HG03378 (cell line): ENCODE data around the gene UNCX.

Experiments
- ATAC-seq: cut with Tn5 transposase; IDR thresholded peaks from one replicate; pipeline ENCODE4 v1.9.1; 2021; ENCODE audit warnings: mild to moderate bottlenecking, moderate library complexity; ENCODE audit not compliant: unreplicated experiment

Gene UNCX

DNA sequence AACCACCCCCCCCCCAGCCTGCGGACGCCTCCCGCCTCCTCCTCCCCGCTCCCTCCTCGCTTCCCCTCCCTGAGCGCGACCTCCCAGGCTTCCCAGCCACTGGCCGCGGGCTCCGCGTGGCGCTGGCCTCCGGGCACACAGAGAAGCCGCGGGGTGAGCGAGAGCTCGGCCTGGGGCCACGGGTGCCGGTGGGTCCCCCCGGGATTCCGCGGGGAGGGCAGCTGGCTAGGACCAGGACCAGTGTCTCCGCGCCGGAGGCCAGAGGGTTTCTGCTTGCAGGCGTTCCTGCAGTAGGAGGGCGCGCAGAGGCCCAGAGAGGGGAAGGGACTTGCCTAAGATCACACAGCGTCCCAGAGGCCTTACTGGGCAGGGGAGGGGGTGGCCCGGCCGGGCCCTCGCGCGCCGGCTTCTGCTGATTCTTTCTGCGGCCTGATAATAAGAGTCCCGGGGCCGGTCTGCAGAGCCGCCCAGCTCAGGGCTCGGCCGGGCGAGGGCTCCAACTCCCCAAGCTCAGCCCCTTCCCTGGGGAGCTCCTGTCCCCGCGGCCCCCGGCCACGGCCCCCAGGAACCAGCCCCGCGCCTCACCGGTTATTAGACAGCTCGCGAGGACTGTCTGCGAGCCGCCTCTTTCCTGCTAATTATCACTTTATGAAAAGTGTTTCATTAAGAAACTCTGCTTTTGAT lies 10.1 kb downstream of the UNCX start:
- no peak for ATAC-seq

DNA sequence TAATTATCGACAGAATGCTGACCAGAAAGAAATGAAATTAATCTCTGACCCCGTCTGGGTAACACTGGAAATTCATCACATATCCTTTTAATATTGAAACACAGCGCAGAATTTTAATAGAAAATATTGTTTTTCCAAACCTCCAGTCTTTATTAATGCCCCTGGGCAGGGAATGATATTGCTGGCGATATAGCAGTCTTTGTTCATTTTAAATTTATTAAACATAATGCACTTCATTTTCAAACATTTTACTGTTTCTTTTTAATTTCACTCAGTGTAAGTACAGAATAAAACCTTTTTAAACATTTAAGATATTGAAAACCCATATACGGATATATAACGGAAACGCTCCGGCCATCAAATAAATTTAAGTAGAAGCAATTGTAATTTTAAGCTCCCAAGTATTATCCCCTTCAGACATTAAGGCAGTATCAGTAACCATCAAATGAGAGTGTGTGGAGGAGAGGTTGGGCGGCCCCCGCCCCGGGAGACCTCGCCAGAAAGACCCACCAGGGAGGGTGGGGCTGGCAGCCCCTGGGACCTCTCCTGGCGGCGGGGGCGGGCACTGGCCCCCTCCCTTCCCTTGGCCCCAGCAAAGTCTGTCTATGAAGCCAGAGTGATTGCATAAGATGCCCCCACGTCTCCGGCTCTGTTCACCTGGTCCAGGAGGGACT lies 10.8 kb downstream of the UNCX start:
- no peak for ATAC-seq

DNA sequence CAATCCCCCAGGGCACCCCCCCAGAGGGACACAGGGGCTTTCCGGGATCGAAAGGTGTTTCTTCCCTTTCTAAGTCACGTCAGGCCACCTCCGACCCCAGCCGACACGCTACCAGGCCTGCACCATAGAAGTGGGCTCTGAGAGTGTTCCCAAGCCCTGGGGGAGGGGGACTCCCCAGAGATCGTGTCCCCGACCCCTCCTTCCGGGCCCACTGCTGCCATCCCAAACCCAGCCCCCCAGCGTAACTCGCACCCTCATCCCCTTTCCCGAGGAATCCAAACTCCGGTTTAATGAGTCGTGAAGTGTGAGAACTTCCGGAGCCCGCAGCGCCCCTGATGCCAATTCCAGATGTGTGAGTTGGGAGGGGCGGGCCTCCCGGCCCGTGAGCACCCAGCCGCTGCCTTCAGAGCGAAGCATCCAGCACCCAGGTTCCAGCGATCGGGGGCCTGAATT lies 11.3 kb downstream of the UNCX start:
- no peak for ATAC-seq

DNA sequence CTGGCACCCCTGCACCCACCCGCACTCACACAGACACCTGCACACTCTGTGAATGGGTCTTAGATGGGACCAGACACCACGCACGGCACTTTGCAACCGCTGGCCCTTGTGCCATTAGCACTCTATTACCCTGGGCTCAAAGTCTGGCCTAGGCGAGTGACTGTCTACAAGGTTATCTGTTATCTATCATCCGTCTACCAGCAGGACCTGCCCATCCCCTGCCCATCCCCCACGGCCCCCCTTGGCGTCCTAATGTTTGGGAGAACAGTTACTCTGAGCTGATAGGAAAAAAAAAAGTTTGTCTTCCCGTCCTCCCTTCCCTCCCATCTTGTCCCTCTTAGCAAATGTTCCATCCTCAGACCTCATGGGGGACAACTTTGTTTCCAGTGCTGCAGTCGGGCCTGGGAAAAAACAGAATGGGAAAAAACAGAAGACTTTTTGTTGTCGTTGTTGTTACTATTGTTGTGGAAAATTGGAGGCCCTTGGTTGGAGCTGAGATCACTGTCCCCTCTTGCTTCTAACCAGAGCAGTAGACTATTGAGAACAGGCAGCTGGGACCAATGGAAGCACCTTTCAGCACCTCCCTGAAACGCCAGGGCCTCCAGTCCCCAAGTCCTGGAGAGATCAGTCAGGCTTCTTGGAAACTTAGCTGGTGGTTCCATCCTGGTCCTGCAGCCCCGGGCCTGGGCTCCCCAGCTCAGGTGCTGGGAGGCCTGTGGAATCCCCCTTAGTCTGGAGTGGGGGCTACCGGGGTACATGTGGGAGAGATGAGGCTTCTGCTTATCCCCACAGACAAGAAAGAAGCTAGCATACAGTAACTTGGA lies 12.2 kb downstream of the UNCX start:
- ATAC-seq: no peak

DNA sequence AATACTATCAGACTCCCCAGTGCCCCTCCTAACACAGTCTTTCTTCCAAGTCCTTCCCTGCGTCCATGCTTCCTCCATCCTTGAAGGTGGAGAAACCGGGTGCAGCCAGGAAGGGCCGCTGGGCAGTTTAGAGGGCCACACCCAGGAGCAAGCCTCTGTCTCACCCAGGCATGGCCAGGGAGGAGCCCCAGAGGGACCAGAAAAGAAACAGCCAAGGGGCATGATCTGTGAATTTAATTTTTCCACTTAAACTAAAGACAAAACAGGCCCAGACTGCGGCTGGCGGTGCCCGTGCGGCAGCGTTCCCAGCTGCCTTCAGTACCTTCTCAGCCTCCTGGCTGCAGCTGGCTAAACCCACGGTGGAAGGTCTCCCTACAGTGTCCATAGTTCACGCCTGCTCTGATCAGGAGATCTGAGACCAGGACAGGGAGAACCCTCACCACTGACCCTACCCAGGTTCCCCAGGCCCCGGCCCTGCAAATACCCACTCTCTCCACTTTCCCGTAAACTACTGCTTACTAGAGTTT lies 12.9 kb downstream of the UNCX start:
- no peak for ATAC-seq

DNA sequence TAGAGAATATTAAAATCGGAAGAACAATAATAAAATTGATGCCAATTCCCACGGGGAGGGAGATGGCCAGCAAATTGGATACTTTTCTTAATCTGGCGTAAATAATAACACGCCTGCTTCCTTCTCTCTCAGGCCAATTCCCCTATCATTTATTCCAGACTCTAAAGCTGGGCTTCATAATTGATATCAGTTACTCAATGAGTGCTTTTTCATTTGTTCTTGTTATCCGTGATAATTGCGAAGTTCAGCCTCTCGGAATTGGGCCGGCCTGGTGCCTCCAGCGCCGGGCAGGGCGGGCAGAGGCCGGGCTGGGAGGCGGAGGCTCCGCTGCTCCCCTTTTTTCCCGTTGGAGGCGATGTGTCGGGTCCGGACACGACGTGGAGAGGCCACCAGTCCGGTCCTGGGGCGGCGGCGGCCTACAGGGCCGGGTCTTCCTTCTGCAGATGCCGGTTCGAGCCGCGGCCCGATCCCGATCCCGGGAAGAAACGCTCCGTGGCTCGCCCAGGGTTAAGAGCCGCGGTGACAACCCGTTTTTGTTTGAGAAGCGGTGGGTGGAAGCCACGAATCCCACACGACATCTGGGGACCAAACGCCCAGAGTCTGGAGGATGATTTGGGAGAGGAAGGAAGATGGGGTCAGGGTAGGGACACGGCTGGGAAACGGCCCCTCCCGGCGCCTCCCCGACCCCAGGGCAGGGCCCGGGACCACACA lies 13.6 kb downstream of the UNCX start:
- ATAC-seq: no peak

DNA sequence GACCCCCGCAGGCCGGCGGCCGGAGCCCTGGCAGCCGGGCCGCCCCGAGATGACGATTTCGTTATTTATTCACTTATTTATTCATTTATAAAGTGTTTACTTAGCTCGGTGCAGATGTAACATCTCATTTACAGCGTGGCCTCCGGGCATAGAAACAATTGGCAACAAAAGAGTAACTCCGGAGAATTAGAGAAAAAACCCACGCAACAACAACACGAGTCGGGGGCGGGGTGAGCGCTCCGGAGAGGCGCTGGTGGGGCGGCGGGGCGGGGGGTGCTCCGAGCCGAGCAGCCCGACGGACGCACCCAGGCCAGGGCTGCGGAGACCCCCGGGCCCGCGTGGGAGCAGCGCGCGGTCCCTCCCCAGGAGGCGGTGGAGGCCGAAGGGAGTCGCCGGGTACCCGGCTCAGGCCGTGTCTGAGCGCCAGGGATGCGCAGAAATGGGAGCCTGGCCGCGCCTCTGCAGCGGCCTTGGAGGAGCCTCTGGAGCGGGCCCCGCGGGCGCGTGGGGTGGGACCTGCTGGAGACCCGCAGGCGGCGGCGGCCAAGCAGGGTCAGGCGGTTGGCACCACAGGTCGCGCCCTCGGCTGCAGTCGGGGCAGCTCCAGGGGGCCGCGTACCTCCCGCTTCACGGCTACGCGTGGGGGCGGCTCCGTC lies 14.3 kb downstream of the UNCX start:
- no peak for ATAC-seq

DNA sequence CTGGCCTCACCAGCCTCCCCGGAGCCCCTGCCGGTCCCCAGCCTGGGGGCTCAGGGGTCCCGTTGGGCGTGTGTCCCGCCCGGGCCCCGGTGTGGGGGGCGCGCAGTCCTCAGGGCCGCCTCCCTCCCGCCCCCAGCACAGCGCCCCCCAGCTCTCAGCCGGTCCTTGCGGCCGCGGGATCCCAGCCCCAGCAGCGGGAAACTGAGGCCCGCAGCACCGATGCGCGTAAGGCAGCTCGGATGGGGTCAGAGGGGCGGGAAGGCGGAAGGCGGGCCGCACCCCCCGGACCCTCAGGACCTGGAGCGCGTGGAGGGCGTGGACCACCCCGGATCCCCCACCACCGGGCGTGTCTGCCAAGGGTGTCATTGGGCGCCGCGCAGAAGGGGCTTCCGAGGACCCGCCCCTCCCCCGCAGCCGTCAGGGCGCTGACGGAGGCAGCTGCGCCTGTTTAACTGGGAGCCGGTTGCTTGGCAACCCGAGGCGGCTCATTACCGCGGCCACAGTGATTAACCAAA lies 14.9 kb downstream of the UNCX start:
- no peak for ATAC-seq

DNA sequence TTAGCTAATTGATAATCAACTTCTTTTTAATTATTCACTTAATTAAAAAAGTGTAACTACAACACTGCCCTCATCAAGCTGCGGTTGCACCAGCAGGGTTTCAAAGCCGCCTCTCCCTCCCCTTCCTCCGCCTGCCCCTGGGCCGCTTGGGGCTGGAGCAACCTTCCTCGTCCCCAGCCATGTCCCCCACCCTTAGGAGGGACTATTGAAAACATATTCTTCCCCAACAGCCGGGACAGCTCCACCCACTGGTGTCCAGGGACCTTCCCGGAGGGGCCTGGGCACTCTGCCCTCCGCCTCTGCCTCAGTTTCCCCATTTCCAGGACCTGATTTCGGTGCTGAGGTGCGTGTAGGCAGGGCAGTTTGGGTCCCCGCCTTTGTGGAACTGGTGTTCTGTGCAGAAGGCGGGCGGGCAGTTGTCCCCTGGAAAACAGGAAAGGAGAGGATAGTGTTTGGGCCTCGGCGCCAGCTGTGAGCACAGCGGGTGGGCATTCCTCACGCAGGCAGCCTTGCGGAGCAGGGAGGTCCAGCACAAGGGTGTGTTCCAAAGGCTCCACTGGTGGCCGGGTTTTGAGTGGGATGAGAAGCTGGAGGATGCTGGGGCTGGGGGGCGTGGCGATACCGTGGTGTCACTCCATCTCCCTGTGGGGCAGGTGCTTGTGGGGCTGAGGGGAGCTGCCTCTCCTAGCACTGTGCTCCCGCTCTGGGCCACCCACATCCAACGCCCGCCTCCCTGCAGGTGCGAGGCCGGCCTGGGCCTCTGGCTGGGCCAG lies 15.7 kb downstream of the UNCX start:
- ATAC-seq: no peak

DNA sequence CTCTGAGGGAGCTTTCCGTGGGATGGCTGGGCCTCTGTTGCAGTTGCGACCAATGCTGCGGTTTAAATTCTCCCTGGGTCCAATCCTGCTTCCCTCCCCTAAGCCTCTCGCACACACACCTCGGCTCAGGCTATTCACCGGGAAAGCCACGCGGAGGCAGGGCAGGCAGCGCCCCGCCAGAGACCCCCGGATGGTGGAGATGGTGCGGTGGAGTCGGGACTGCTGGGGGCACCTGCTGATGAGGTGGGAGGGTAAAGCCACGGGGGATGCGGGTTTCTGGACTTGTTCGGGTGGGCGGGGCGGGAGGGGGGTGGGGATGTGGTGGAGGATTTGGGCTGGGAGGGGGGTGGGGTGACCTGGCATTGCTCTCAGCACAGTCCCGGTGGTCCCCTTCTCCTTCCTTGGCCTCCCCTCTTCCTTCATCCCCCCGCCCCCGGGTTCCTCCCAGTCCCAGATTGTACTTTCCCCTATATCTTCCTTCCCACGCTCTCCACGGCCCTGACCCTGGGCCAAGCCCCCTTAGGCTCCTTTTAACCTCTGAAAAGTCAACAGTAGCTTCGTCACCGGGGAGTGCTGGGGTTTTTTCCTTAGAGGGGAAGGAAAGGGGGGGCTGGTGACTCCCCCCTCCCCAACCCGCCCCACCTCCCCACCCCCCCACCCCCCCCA lies 16.4 kb downstream of the UNCX start:
- ATAC-seq: no peak

DNA sequence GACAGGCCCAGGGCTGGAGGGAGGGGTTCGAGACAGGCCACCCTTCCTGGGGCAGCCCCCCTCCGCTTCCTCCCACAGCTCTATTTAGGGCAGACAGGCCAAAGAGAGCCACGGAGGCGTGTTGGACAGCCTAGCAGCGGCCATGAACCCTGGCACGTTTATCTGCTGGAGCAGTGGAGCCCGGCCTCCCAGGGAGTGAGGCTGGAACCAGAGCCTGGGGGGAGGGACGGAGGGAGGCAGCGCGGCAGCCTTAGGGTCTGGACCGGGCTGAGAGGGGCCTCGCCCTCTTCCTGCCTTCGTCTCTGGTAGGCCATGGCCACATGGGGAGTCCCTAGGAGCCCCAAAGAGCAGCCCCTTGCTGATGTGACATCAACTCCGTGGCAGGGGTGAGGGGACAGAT lies 17.1 kb downstream of the UNCX start:
- no peak for ATAC-seq

DNA sequence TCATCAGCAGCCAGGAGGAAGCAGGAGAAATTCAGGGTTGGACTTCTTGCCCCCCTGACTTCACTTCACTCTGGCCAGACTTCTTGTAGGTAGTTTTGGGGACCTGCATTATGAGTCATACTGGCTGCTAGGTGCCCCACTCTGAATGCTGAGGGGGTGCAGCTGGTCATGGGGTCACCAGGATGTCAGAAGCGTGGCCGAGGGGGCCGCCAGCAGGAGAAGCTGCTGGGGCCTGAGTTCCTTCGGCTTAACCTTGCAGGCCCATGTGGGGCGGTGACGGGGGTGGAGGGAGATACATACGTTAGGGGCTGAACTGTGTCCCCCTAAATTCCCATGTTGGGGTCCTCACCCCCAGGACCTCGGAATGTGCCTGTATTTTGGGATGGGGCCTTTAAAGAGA lies 18.2 kb downstream of the UNCX start:
- ATAC-seq: no peak

DNA sequence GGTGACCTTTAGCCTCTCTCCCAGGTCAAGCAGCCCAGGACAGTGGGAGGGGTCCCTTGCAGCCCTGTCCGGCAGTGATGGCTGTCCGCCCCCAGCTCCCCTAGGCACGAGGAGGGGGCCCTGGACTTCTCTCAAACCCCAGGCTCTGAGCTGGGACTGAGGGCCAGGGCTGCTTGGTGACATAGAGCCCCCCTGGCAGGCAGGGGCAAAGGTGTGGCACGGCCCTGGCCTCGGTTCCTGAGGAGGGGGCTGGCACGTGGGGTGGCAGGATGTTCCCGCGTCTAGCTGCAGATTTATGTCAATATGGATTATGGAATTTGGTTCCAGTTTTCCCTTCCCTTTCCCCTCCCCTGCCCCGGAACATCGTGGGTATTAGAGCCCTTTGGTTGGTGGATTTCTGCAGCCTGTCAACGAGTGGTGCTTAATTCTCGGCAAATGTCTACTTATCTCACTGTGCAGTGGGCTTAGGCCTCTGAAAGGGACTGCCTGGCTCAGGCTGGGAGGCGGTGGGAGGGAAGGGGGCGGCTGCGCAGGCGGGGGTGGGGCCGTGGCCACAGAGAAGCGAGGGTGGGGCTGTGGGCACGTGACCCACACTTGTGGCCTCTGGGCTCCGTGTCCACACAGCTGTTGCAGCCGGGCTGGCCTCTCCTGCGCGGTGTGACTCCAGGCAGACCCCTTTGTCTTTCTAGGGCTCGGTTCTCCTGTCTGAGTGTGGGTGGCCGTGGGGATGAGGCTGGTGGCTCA lies 19.3 kb downstream of the UNCX start:
- ATAC-seq: no peak

DNA sequence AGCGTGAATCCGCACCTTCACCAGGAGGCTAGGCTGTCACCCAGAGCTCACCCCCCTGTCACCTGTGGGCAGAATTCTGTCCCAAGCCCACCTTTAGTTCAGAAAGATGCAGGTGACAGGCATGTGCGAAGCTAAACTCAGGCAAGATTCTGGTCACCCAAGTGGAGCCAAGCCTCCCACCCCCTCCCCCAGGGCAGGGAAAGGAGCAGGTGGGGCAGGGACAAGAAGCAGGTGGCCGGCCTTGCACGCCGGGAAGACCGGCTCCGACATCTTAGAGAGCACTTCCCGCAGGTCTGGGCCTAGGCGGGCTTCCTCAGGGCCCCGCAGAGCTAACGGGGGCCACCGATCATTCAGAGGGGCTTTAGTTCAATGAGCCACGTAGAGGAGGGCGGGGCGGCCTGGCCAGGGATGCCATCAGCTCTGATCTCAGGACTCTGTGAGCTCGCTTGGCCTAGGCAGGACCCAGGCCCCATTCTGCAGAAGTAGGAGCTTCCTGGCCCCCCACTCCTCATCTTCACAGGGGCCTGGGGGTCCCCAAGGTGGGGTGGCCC lies 19.9 kb downstream of the UNCX start:
- ATAC-seq: no peak

DNA sequence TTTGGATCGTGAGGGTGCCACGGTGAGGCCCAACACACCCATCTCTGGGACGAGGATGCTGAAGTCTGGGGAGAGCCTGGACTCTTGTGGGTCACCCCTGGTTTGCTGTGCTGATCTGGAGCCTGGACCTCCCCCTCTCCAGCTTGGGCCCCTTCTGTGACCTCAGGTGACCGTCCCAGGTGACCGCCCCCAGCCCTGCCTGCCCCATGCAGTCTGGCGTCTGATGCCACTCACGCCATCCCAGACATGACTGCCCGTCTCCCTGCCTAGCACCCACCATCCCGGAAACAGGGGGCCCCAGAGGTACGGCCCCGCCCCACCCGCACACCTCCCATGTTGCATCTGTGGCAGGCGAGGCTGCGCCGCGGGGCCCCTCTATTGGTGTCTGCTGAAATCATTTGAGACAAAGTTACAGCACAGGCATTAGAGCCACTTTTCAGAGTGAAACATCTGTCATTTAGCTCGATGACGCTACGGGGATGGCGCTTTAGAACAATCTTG lies 21.1 kb downstream of the UNCX start:
- no peak for ATAC-seq

DNA sequence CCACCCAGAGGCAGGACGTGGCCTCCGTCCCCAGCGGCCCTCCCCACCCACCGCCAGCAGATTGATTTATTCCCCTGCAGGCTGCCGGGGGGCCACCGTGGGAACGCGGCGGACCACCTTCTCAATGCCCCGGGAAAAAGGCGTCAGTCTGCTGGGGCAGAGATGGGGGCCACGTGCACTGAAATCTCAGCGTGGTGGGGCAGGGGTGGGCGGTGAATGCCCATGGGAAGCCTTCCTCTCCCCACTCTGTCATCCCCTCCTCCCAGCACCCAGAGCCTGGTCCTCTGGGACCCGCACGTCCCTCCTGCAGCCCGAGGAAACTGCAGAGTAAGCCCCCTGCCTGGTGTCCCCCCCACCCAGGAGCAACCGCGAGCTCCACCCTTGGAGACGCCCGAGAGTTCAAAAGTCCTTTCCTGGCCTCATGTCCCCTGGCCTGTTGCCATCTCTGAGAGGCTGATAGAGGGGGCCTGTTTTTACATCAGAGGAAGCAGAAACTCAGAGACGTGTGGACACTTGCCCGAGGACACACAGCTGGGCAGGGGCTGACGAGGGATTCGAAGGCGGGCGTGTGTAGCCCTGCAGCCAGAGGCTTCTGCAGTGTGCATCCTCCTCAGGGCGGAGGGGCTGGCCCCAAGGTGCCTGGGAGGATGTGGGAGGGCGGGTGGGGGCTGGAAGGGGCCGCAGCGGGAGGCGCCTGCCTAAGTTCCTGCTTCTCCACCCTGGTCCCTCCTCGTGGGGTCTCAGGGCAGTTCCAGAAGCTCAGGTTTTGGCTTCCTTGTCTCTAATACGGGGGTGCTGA lies 21.8 kb downstream of the UNCX start:
- no peak for ATAC-seq
